C4-2B (cell line): ENCODE data around the gene SALL1.

Experiments
- CTCF ChIP-seq: fragments of 450-650 bp; conservative IDR thresholded peaks from 2 replicates; pipeline ENCODE4 v1.5.1; 2017; ENCODE audit warnings: mild to moderate bottlenecking
- ZFX ChIP-seq: fragments of 450-650 bp; IDR thresholded peaks from 2 replicates; pipeline ENCODE4 v1.6.1; 2017

- TF ChIP-seq CTCF (no peak), ZFX (no peak)
Measured at GRCh38 chr16:51133688-51134087, 17.4 kb downstream of the SALL1 start.
